Common myeloid progenitor, CD34-positive (primary cell): ENCODE results near the gene M1AP.

Experiments
- CTCF ChIA-PET: fragments of 350-600 bp; sonication (Branson Sonifier 250); formaldehyde crosslinking; loops from one replicate; lab custom pipeline; 2021; ENCODE audit warnings: antibody characterized with exemption; lab: Charles Lee
- POLR2A ChIA-PET: fragments of 350-600 bp; sonication (Branson Sonifier 250); formaldehyde crosslinking; loops from one replicate; lab custom pipeline; 2021; ENCODE audit warnings: antibody characterized with exemption; lab: Charles Lee
- DNase-seq, 3 donors: peaks; one replicate each; pipeline versions ENCODE4 v3.0.0 to v3.0.0-alpha.2; 2013
- H3K27ac ChIP-seq, 2 experiments: 1 replicate in 1 of 2; 2 replicates in 1 of 2; pipeline ENCODE4 v1.7.0; 2013; ENCODE audit warnings: inconsistent platforms in 2 of 2, low read length in 2 of 2, mild to moderate bottlenecking in 2 of 2, low read depth in 1 of 2, moderate library complexity in 1 of 2; ENCODE audit not compliant: severe bottlenecking in 2 of 2, insufficient read depth in 1 of 2, poor library complexity in 1 of 2
- H3K27me3 ChIP-seq, 5 experiments: replicated peaks in 2 of 5; 1 replicate in 3 of 5; 2 replicates in 2 of 5; pipeline versions ENCODE4 v1.6.1 to v1.7.0; 2013; ENCODE audit warnings: low read length in 4 of 5, mild to moderate bottlenecking in 2 of 5, moderate library complexity in 2 of 5, inconsistent platforms in 1 of 5; ENCODE audit not compliant: insufficient read depth in 5 of 5, control insufficient read depth in 4 of 5
- H3K36me3 ChIP-seq, 4 experiments: 1 replicate in 2 of 4; 2 replicates in 2 of 4; pipeline versions ENCODE4 v1.6.1 to v1.7.0; 2013; ENCODE audit warnings: low read length in 3 of 4, control low read depth in 1 of 4, mild to moderate bottlenecking in 1 of 4; ENCODE audit not compliant: control insufficient read depth in 4 of 4, insufficient read depth in 4 of 4
- H3K4me1 ChIP-seq, 4 experiments: 1 replicate in 3 of 4; 2 replicates in 1 of 4; pipeline versions ENCODE4 v1.6.1 to v1.7.1; 2013; ENCODE audit warnings: low read length in 3 of 4, mild to moderate bottlenecking in 3 of 4, control low read depth in 1 of 4, inconsistent platforms in 1 of 4, moderate library complexity in 1 of 4; ENCODE audit not compliant: control insufficient read depth in 4 of 4, insufficient read depth in 4 of 4; ENCODE audit errors: control extremely low read depth in 1 of 4
- H3K4me3 ChIP-seq, 7 experiments: 1 replicate in 4 of 7; 2 replicates in 3 of 7; pipeline versions ENCODE4 v1.5.1 to v1.7.0; 2013; ENCODE audit warnings: mild to moderate bottlenecking in 7 of 7, low read length in 6 of 7, moderate library complexity in 6 of 7, inconsistent platforms in 2 of 7, low read depth in 2 of 7, control low read depth in 1 of 7; ENCODE audit not compliant: insufficient read depth in 4 of 7, control insufficient read depth in 1 of 7; ENCODE audit errors: extremely low read depth in 1 of 7
- H3K9me3 ChIP-seq, 5 experiments: 1 replicate in 4 of 5; 2 replicates in 1 of 5; pipeline versions ENCODE4 v1.6.1 to v1.7.1; 2013; ENCODE audit warnings: low read length in 4 of 5, mild to moderate bottlenecking in 2 of 5, inconsistent platforms in 1 of 5, low read depth in 1 of 5, moderate library complexity in 1 of 5; ENCODE audit not compliant: control insufficient read depth in 4 of 5, insufficient read depth in 2 of 5; ENCODE audit errors: control extremely low read depth in 1 of 5
- WGBS: methylation state at CpG from one replicate; pipeline ENCODE4 v1.1.5; 2013; ENCODE audit not compliant: insufficient coverage; 5-methylcytosine and 5-hydroxymethylcytosine counted together

The M1AP gene

GRCh38 chr2:74655579-74655978 is 7.4 kb upstream of the M1AP start:
- Histone ChIP-seq H3K4me3 (no peak overlapping the region), H3K36me3 (no peaks in the 10 kb centered on the region), H3K27ac (no peak overlapping the region), H3K4me1 (peaks cover 3 to 14% (median 9%) of the 10 kb centered on the region in 4 experiments), H3K27me3 (peaks cover 0 to 8% (median 2%) of the 10 kb centered on the region in 5 experiments), H3K9me3 (no peaks in the 10 kb centered on the region)
- ChIA-PET POLR2A (no interaction called here), CTCF (no interaction called here)
- no peak for DNase-seq
- 100% methylated on average over 1 of the region's 1 CpG for WGBS

- Histone ChIP-seq H3K4me3 (peak within 1 kb of the TSS; percentile 44 to 84 (median 79)), H3K9me3 (no peaks in the 10 kb centered on the region), H3K27ac (no peak within 1 kb of the TSS), H3K4me1 (peaks cover 3 to 14% (median 9%) of the 10 kb centered on the region in 4 experiments), H3K27me3 (peaks cover 0 to 8% (median 3%) of the 10 kb centered on the region in 5 experiments), H3K36me3 (no peaks in the 10 kb centered on the region)
- ChIA-PET CTCF (interaction anchor here (1.2 to 1.6 kb wide), 2 partner anchors 28 to 44 kb away, joined by 3 to 4 read pairs; no protein-coding TSS in a partner anchor), POLR2A (interaction anchor here (1.1 kb wide), 1 partner anchor 24 kb away, joined by 4 read pairs; no protein-coding TSS in a partner anchor)
- peak; percentile 92 to 95 (median 95) for DNase-seq
- under 1% methylated on average over 74 of the region's 79 CpGs for WGBS
Observed at GRCh38 chr2:74653985-74654882, 6.1 kb upstream of the M1AP start, which contains the start of gene SEMA4F. Gene SEMA4F (plus strand): TSS chr2:74654247. CDS start chr2:74654377, 130 bp downstream.

- DNase-seq = no peak
- H3K4me1 ChIP-seq = peaks cover 3 to 14% (median 9%) of the 10 kb centered on the region in 4 experiments
- ChIA-PET POLR2A (no interaction called here), CTCF (interaction anchor here (1.2 to 1.6 kb wide), 2 partner anchors 27 to 45 kb away, joined by 3 to 4 read pairs; no protein-coding TSS in a partner anchor)
- H3K36me3 ChIP-seq = no peaks in the 10 kb centered on the region
- H3K27me3 ChIP-seq = peaks cover 0 to 13% (median 3%) of the 10 kb centered on the region in 5 experiments
- peak overlapping the region; percentile 44 to 84 (median 79) for H3K4me3 ChIP-seq
- H3K27ac ChIP-seq = no peak overlapping the region
- WGBS = 0% methylated on average over 1 of the region's 15 CpGs
- H3K9me3 ChIP-seq = no peaks in the 10 kb centered on the region
Observed at GRCh38 chr2:74653589-74653984, 5.5 kb upstream of the M1AP start.

- no peak for DNase-seq
- Histone ChIP-seq H3K4me3 (no peak overlapping the region), H3K9me3 (peaks cover 0 to 3% (median 0%) of the 10 kb centered on the region in 5 experiments), H3K27ac (no peak overlapping the region), H3K36me3 (no peaks in the 10 kb centered on the region), H3K4me1 (peaks cover 0 to 3% (median under 1%) of the 10 kb centered on the region in 4 experiments), H3K27me3 (peaks cover 3 to 19% (median 4%) of the 10 kb centered on the region in 5 experiments)
- POLR2A ChIA-PET = no interaction called here
- CTCF ChIA-PET = interaction anchor here (1.1 kb wide), 1 partner anchor 15 kb away, joined by 3 read pairs; no protein-coding TSS in a partner anchor
- 97% methylated on average over 10 of the region's 13 CpGs for WGBS
Observed at GRCh38 chr2:74646834-74647482, 1.2 kb downstream of the M1AP start.

- CTCF ChIA-PET = interaction anchor here (1.1 to 1.5 kb wide), 2 partner anchors 16 to 231 kb away, joined by 3 to 4 read pairs; no protein-coding TSS in a partner anchor
- Histone ChIP-seq H3K4me1 (peaks cover 0 to 3% (median under 1%) of the 10 kb centered on the region in 4 experiments), H3K27ac (no peak overlapping the region), H3K9me3 (peaks cover 0 to 3% (median 0%) of the 10 kb centered on the region in 5 experiments), H3K4me3 (no peak overlapping the region), H3K27me3 (peaks cover 1 to 19% (median 3%) of the 10 kb centered on the region in 5 experiments), H3K36me3 (no peaks in the 10 kb centered on the region)
- peak in 2 of 3 donors; percentile 21 to 39 for DNase-seq
- WGBS = 87% methylated on average over 2 of the region's 2 CpGs
- POLR2A ChIA-PET = no interaction called here
Observed at GRCh38 chr2:74646201-74646600, 1.9 kb downstream of the M1AP start.

- ChIA-PET CTCF (interaction anchor here (1.0 to 2.1 kb wide), 3 partner anchors 11 to 231 kb away, joined by 3 to 4 read pairs (median 4); no protein-coding TSS in a partner anchor), POLR2A (no interaction called here)
- DNase-seq = no peak
- peaks cover 0 to 3% (median under 1%) of the 10 kb centered on the region in 4 experiments for H3K4me1 ChIP-seq
- peaks cover 1 to 19% (median 3%) of the 10 kb centered on the region in 5 experiments for H3K27me3 ChIP-seq
- 100% methylated on average over 1 of the region's 4 CpGs for WGBS
- no peaks in the 10 kb centered on the region for H3K36me3 ChIP-seq
- H3K9me3 ChIP-seq = peaks cover 0 to 3% (median 0%) of the 10 kb centered on the region in 5 experiments
- no peak overlapping the region for H3K4me3 ChIP-seq
- no peak overlapping the region for H3K27ac ChIP-seq
Observed at GRCh38 chr2:74645344-74645743, 2.8 kb downstream of the M1AP start.
